ENCODE results near the gene CSNK2B.

The CSNK2B gene

GRCh38 chr6:31665501-31666336, at the start of gene CSNK2B:
CSNK2B (plus strand) TSS chr6:31666080; CDS start chr6:31666832, 752 bp downstream.
- peak; percentile 89 for DNase-seq (ENCODE audit: low read depth)

DNA sequence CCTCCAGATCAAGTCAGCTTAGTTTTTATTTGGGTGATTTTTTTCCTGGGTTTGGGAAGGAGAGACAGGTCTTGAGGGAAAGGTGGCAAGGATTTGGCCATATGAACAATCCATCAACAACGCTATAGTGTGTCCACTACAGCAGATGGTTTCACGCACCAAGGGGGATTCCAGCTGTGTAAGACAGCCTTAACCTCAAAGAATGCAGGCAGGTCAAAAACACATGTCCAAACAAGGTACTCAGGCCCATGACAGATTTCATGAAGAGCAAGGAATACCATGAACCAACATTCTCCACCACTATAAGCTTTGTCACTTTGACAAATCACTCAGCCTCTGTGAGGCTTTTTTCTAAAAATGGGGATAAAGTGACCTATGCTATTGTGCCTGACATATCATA, 48.9 kb upstream of the CSNK2B start:
- no peak for DNase-seq (ENCODE audit: low read depth)

GRCh38 chr6:31619805-31620585, 45.9 kb upstream of the CSNK2B start:
- DNase-seq (ENCODE audit: low read depth) = peak; percentile 95

DNA sequence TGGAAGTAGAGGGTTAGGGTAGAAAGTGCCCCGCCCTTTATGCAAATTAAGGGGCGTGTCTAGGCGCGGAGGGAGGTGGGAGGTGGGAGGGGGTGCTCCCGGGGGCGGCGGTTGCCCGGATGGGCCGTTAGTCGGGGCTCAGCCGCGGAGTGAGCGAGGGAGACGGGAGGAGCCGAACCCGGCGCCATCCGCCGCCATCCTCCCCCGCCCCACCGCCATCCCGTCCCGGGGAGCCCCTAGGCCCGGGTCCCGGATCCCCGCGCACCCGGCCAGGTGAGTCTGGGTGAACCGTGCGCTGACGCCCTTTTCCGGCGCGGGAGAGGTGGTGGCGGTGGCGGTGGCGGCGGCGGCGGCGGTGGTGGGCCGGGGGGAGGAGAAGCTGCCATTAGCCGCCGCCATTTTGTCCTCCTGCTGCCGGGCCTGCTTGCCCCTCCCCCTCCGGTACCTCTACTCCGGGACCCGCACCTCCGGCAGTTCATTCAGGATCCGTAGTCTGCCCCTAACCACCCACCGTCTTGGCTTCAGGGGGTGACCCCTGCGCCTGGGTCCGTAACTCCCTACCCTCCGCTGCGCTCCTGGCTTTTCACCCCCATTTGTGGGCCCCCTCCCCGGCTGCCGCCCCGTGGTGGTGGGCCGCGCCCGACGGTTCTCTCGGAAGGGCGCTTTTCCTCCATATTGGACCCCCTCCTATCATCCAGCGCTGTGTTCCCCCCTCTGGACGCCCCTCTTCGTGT, 45.1 kb upstream of the CSNK2B start, which contains the start of gene PRRC2A:
Gene PRRC2A, plus strand, starts transcription at position 130 of the 734 bp plus-strand sequence. CDS start 2,075 bp downstream, outside the sequence.
- DNase-seq (ENCODE audit: low read depth) = no peak

DNA sequence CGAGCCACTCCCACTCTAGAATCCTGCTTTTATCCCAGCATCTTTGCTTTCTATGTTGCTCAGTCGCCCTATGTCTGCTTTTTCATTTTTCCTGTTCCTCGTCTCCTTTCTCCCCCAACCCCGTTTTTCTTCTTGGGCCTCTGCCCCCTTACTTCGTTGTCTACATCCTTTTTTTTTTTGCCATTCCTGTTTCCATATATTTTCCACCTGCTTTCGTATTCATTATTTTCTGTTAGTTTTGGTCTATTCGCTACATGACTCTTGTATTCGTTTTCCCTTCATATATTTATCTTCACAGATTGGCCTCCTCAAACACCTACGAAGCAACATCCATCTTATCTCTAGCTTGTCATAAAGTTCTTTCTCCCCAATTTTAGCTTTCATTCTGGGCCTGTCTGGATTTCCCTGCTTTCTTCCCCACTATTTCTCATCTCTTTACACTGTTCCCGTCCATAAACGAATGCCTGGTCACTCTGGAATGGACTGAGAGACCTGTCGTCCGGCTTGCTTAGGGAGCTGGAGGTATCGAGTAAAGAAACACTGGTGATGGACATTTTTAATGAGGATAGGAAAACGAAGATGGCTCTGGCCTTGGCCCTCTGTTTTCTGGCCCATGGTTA, 44.5 kb upstream of the CSNK2B start:
- DNase-seq (ENCODE audit: low read depth) = no peak

DNA sequence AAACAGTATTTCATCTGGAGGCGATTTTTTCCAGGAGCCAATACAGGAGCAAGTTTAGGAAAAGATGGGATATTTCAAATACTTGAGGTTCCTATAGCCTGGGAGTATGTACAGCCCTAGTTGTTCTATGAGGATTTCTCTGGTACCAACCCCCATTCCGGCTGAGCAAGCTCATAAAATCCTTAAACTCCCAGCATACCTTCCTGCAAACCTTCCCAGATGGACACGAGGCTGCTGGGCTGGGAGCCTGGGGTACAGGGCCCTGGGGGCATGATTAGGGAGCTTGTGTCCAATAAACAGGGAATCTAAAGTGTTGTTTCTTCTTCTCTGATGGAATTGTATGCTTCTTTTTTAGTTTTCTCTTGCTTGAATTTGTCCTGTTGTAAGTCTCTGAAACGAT, 43.9 kb upstream of the CSNK2B start:
- no peak for DNase-seq (ENCODE audit: low read depth)

- no peak for DNase-seq (ENCODE audit: low read depth)
Observed at GRCh38 chr6:31622684-31623091, 43.2 kb upstream of the CSNK2B start.

GRCh38 chr6:31624070-31624469, 41.8 kb upstream of the CSNK2B start:
- no peak for DNase-seq (ENCODE audit: low read depth)

DNA sequence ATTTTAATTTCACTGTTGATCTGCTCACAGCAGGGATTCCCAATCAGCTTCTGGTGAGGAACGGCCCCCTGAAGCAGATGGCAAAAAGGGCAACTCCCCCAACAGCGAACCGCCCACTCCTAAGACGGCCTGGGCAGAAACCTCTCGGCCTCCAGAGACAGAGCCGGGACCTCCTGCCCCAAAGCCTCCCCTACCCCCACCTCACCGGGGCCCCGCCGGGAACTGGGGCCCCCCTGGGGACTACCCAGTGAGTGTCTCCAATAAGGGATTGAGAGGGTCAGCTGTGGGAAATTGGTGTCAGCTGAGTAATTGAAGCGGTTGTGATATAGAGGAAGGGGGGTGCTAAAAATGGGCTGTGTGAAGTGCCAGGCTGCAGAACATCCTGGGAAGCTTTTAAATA, 38.9 kb upstream of the CSNK2B start:
- no peak for DNase-seq (ENCODE audit: low read depth)

GRCh38 chr6:31627690-31628287, 38.1 kb upstream of the CSNK2B start:
- DNase-seq (ENCODE audit: low read depth) = no peak

DNA sequence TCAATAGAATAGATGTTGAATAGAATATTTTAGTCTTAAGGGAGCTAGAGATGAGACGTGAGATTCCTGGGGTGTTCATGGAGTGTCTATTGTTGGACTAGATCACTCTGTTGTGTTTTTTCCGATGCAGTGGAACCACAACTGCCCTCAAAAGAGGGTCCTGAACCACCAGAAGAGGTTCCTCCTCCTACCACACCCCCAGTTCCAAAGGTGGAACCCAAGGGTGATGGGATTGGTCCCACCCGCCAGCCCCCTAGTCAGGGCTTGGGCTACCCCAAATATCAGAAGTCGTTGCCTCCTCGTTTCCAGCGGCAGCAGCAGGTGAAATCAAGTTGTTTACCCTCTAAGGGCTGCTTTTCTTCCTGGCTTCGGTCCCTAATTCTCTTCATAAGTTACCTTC, 36.9 kb upstream of the CSNK2B start:
- DNase-seq (ENCODE audit: low read depth) = no peak

DNA sequence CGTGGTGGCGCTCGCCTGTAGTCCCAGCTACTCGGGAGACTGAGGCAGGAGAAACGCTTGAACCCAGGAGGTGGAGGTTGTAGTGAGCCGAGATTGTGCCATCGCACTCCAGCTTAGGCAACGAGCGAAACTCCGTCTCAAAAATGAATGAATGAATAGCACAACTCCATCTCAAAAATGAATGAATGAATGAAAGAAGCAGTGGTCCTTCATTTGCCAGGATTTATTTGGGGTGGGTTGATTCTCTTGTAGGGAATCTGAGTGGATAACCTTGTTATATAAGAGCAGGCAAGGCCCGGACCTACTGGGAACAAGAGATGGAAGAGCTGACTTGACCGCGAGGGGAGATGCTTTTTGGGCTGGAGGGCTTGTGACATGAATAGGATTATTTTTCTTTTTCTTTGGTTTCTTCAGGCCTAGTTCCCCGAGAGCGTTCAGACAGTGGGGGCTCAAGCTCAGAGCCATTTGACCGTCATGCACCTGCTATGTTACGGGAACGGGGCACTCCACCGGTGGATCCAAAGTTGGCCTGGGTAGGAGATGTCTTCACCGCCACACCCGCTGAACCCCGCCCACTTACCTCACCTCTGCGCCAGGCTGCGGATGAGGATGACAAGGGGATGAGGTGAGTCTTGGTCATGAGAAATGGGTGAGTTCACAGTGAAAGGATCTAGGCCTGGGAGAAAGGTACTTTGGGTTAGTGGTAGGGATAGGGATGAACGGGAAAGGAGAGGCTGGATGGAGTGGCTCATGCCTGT, 35.5 kb upstream of the CSNK2B start:
- no peak for DNase-seq (ENCODE audit: low read depth)

- DNase-seq (ENCODE audit: low read depth) = no peak
Observed at GRCh38 chr6:31631209-31631608, 34.7 kb upstream of the CSNK2B start.

DNA sequence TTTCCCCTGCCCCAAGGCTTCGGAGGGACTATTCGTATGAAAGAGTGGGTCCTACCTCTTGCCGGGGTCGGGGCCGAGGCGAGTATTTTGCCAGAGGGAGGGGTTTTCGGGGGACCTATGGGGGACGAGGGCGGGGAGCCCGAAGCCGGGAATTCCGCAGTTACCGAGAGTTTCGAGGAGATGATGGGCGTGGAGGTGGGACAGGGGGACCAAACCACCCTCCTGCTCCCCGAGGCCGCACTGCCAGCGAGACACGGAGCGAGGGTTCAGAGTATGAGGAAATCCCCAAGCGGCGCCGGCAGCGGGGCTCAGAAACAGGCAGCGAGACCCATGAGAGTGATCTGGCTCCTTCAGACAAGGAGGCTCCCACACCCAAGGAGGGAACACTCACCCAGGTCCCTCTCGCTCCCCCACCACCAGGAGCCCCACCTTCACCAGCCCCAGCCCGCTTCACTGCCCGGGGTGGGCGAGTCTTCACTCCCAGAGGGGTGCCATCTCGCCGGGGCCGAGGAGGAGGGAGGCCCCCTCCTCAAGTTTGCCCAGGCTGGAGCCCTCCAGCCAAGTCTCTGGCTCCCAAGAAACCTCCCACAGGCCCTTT, 34.1 kb upstream of the CSNK2B start:
- no peak for DNase-seq (ENCODE audit: low read depth)

- DNase-seq (ENCODE audit: low read depth) = no peak
Observed at GRCh38 chr6:31632279-31632946, 33.5 kb upstream of the CSNK2B start.

DNA sequence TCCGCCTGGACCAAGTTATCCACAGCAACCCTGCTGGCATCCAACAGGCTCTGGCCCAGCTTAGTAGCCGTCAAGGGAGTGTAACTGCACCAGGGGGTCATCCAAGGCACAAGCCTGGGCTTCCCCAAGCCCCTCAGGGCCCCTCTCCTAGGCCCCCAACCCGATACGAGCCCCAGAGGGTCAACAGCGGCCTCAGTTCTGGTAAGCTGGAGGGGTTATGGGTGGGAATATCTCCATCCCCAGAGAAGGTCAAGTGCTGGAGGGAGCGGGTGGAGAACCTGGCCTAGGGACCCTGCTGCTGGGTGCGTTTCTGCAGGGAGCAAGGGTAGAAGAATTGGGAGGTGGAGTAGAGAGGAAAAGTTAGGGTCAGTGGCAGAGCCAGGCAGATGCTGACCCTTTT, 32.4 kb upstream of the CSNK2B start:
- DNase-seq (ENCODE audit: low read depth) = no peak

GRCh38 chr6:31634131-31634530, 31.7 kb upstream of the CSNK2B start:
- no peak for DNase-seq (ENCODE audit: low read depth)

- DNase-seq (ENCODE audit: low read depth) = no peak
Observed at GRCh38 chr6:31634969-31635575, 30.8 kb upstream of the CSNK2B start.

Measured in HS-5 (cell line).